GM15510 (cell line): Measurements from ENCODE around the gene SMYD3.

Source experiments
- POLR2A ChIP-seq: IDR thresholded peaks from 3 replicates; pipeline ENCODE4 v1.6.1; 2011; ENCODE audit warnings: borderline replicate concordance; ENCODE audit not compliant: insufficient read length; ENCODE audit errors: extremely low read depth

SMYD3 gene

DNA sequence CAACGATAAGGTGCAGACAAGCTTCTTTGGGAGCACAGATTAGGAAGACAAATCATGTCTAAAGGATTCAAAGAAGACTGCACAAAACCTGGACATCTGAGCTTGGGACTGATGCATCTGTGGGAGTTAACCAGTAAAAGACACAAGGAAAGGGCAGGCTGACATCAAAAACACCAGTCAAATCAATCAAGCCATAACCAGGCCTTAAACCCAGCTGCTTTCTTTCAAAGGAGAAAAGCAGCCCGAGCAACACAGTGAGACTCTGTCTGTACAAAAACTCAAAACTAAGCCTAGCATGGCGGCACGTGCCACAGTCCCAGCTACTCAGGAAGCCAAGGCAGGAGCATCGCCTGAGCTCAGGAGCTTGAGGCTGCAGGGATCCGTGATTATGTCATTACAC is 411.6 kb downstream of the SMYD3 start:
- TF ChIP-seq POLR2A = no peak

DNA sequence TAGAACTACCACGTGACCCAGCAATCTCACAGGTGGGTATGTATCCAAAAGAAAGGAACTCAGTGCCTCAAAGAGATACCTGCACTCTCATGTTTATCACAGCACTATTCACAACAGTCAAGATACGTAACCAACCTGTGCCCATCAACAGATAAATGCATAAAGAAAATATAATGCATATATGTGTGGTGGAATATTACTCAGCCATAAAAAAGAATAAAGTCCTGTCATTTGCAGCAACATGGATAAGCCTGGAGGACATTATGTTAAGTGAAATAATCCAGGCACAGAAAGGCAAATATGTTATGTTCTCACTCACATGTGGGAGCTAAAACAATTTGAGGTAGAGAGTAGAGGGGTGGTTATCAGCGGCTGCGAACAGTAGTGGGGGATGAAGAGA is 413.8 kb downstream of the SMYD3 start:
- no peak for TF ChIP-seq POLR2A

DNA sequence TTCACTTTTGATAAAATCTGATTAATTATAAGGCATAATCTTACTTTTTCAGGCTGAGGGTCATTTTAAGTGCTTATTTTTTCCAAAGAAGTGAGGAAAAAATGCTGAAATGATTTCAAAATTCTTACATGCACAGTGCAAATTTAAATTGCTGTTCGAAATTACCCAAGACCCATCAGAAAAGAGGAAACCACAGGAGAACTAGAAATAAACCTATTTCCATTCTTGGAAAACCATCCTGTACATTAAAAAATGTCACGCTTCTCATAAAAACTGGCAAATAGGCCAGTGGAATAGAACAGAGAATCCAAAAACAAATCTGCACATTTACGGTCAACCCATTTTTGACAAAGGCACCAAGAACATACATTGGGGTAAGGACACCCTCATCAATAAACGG is 414.9 kb downstream of the SMYD3 start:
- no peak for TF ChIP-seq POLR2A

DNA sequence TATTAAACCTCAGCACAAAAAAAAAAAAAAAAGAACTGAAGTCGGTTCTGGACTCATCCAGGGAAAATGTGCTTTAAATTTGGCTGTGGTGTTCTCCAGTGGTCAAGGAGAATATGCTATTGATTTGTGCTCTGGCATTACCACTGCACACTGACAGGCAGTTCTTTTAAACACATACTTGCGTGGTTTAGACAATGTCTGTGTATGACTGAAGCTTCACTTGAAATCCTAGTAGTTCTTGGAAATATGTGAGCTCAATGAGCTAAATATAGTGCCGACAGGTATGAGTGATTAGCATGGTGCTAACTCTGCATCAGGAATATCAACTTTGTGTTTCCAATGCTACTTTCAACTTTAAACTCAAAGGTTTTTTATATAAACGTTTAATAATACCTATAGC is 415.6 kb downstream of the SMYD3 start:
- no peak for TF ChIP-seq POLR2A

DNA sequence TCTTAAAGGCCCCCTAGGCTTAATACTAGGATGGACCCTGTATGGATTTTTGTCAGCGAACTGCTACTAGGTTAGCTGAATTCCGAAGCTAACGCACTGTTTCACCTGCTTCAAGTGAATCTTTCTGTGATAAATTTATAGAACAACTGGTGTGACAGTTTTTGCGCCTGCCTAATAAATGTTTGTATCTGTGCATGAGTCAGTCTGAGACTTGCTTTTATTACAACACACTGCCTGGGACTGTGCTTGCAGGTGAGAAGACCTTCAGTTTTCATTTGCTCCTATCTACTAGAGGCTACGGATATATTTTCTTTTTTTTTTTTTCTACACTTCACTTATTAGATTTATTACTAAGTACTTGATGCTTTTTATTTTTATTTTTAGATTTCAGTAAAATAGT is 420.9 kb downstream of the SMYD3 start:
- TF ChIP-seq POLR2A = no peak

DNA sequence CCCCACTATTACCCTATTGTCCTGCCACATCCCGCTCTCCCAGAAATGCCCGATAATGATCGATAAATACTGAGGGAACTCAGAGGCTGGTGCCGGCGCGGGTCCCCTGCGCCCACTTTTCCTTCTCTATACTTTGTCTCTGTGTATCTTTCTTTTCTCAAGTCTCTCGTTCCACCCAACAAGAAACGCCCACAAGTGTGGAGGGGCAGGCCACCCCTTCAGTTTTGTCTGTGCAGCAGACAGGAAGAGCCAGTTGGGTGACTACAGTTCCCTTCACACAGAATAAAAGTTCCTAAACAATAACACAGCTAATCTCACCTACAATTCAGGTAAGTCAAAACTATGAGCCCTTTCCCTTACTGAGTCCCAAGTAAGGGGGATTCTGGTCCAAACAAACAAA is 423.7 kb downstream of the SMYD3 start:
- TF ChIP-seq POLR2A = no peak

DNA sequence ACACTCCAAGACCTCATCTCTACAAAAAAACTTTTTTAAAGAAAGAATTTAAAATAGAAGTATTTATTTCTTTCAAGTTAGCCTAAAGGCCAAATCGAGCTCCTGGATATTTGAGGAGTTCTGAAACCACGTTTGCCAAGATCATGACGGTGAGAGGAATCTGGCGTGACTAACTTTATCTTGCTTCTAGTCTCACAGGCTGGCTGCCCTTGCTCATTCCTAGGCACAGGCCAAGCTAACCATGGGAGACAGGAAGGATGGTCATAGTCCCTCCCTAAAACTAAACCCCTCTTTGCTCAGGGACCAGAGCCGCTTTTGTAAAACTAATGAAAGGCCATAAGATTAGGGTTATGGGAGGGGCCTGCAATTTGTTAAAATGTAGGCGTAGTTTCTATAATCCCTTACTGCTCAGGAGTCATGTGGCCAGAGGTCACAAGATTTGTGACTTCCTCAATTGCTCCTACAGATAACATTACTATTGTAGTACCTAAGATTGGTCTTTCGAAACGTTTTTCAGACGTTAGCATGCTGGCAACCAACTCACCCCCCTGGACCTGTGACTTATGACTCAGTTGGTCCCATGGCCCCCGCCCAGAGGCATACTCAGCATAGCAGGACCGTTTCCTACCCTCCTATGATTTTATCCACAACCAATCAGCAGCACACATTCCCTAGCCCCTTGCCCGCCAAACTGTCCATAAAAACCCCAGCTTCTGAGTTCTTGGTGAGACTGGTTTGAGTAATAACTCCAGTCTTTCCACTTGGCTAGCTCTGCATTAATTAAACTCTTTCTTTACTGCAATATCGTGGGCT is 425.0 kb downstream of the SMYD3 start:
- TF ChIP-seq POLR2A = no peak

DNA sequence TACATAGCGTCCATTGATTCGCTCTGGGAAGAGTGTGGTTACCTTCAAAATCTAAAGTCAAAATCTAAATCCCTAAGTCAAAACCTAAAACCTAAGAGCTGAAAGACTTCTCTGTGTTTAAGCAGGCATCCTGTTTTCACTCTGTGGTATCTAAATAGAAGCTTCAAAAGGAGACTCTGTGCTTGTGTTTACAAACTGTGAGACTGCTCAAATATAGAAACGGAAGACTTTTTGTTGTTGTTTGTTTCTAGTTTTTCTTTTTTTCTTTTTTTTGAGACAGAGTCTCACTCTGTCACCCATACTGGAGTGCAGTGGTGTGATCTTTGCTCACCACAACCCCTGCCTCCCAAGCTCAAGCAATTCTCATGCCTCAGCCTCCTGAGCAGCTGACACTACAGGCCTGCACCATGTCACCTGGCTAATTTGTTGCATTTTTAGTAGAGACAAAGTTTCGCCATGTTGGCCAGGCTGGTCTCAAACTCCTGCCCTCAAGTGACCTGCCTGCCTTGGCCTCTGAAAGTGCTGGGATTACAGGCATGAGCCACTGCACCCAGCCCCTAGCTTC is 425.9 kb downstream of the SMYD3 start:
- no peak for TF ChIP-seq POLR2A

DNA sequence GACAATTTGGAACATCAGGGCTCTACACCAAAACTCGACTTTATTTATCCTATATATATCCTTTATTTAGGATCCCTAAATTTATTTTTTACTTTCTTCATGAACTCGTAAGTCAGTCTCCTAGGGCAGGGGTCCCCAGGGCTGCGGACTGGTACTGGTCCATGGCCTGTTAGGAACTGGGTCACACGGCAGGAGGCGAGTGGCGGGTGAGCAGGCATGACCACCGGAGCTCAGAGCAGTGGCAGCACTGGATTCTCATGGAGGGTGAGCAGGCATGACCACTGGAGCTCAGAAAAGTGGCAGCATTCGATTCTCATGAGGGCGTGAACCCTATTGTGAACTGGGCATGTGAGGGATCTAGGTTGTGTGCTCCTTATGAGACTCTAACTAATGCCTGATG is 427.0 kb downstream of the SMYD3 start:
- no peak for TF ChIP-seq POLR2A

DNA sequence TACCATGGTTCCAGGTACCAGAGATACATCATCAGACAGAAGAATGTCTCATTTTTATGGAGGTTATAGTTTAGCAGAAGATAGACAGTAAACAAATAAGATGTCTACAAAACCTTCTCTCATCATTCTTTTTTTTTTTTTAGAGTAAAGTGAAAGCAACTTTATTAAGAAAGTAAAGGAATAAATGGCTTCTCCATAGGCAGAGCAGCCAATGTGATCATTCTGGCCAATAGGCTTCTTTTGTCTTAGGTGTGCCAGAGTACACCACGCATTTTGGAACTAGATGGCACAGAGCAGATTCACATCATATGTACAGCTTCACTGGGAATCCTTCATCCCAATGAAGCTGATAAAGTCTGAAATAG is 428.2 kb downstream of the SMYD3 start:
- no peak for TF ChIP-seq POLR2A

DNA sequence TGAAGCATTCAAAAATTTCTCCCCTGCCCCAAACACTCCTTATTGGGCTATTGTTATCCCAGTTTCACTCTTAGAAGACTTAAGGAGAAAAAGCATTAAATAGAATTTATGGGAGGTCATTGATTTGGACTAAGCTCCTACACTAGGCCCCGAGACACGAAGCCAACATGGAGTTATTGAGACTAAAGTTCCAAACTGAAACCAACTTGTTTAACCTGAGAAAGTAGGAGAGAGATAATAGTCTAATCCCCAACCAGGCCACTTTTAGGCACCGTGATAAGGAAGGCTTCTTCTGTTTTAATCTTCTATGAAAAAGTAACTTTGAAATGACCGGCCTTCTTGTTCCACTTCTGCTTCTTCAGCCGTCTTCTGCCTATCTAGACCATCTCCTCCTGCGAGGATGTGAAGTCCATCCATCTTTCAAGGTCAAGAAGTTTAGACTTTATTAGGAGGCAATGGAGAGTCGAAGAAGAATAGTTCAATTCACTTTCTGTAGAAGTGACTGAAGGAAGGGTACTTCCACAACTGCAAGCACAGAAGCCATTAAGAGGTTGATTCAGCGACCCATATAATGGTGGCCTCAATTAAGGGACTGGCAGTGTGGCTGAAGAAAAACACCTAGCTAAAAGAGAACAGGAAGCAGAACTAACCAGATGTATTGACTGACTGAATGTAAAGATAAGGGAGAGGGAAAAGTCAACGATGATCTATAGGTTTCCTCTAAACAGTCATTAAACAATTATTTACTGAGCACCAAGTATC is 428.8 kb downstream of the SMYD3 start:
- TF ChIP-seq POLR2A = no peak

DNA sequence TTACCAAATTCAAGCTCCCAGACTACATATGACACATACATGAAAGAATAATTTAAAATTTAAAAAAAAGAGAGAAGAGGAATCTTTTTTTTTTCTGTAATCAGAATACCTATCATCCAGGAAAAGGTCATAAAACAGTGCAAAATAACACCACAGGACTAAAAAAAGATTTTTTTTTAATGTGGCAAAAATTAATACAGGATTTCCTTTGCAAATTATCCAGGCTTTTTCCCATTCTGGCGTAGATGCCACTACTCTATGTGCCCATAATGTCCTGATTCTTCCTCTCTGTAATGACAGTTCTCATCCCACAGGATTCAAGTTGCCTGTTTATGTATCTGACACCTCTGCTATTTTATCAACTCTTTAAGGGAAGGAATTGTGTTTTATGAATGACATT is 429.6 kb downstream of the SMYD3 start:
- no peak for TF ChIP-seq POLR2A

DNA sequence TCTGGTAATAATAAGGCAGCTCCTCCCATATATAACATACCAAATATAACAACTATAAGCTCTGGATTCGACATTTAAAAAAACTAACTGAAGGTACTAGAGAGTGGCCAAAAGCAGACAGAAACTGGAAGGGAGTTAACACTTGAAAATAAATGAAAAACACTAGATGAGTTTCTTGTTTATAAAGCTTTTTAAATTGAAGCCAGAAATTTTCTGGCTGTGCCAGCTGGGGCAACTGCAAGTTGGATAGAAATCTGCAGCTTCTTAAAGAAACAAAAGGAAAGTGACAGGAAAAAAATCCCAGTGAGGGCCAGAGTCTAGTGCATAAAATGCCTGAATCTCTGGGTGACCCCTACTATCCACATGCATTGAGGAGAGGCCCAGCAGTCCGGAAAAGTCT is 432.7 kb downstream of the SMYD3 start:
- TF ChIP-seq POLR2A = no peak

DNA sequence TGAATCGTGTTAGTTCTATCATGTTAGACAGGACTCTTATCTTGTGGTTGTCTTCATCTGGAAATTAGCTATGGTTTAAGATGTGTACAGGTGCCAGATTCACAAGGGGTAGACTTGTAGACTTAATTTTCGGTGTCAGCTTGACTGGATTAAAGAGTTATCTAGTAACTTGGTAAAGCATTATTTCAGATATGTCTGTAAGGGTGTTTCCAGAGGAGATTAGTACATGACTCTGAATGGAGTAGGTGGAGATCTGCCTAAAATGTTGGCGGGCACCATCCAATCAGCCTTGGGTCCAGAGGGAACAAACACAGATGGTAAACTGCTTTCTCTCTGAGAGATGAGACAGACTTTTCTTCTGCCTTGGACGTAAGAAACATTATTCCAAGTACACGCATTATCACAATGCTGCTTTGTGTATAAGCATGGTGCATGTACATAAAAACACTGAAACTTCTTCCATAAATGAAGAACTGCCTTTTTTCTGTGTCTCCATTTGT is 434.6 kb downstream of the SMYD3 start:
- no peak for TF ChIP-seq POLR2A

DNA sequence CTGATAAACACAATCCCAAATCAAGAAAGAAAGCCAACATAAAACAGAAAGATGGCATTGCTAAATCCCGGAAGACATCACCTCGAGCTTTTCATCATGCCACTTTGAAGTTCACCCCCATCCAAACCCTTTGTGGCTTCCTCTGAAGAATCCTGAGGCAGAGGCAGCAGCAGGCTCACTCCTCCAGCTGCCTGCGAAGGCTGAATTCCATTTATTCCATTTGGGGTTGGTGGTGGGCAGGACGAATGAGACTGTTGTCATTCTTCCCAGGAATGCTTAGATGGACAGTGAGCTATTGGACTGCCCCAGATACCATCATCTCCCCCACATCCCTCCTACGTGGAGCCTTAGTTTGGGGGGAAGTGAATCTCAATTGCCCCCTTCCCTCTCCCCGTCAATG is 437.5 kb downstream of the SMYD3 start:
- no peak for TF ChIP-seq POLR2A
